Tibial nerve (tissue), 4 donors: ENCODE results near the gene CHTOP.

Experiments used
- CTCF ChIP-seq, 5 experiments: fragments of 200-600 bp in 3 of 5; fragments of 450-650 bp in 2 of 5; sonication (generic) in 3 of 5; IDR thresholded peaks; one replicate each; pipeline ENCODE4 v1.5.1; 2016 to 2019; ENCODE audit warnings: antibody characterized with exemption in 5 of 5, mild to moderate bottlenecking in 3 of 5, moderate library complexity in 2 of 5
- EP300 ChIP-seq, 2 donors: sonication (generic); formaldehyde crosslinking; IDR thresholded peaks; one replicate each; pipeline ENCODE4 v1.6.1; 2017; ENCODE audit warnings: antibody characterized with exemption in 2 of 2, mild to moderate bottlenecking in 1 of 2
- POLR2A ChIP-seq, 2 donors: fragments of 450-650 bp; IDR thresholded peaks; one replicate each; pipeline ENCODE4 v1.6.1; 2017; ENCODE audit warnings: antibody characterized with exemption in 2 of 2, mild to moderate bottlenecking in 2 of 2, moderate library complexity in 2 of 2

GRCh38 chr1:153610334-153610733 lies 23.5 kb upstream of the CHTOP start:
- TF ChIP-seq CTCF (IDR thresholded peaks at IDR 0.05) (no peak), POLR2A (IDR thresholded peaks at IDR 0.05) (no peak), EP300 (IDR thresholded peaks at IDR 0.05) (no peak)
